ENCODE results near the gene IQCN. TPM values are rescaled to one million over a fixed set of nuclear protein-coding genes. Genes with fewer than 3 reads are reported as not detected.

Gene IQCN, protein sequence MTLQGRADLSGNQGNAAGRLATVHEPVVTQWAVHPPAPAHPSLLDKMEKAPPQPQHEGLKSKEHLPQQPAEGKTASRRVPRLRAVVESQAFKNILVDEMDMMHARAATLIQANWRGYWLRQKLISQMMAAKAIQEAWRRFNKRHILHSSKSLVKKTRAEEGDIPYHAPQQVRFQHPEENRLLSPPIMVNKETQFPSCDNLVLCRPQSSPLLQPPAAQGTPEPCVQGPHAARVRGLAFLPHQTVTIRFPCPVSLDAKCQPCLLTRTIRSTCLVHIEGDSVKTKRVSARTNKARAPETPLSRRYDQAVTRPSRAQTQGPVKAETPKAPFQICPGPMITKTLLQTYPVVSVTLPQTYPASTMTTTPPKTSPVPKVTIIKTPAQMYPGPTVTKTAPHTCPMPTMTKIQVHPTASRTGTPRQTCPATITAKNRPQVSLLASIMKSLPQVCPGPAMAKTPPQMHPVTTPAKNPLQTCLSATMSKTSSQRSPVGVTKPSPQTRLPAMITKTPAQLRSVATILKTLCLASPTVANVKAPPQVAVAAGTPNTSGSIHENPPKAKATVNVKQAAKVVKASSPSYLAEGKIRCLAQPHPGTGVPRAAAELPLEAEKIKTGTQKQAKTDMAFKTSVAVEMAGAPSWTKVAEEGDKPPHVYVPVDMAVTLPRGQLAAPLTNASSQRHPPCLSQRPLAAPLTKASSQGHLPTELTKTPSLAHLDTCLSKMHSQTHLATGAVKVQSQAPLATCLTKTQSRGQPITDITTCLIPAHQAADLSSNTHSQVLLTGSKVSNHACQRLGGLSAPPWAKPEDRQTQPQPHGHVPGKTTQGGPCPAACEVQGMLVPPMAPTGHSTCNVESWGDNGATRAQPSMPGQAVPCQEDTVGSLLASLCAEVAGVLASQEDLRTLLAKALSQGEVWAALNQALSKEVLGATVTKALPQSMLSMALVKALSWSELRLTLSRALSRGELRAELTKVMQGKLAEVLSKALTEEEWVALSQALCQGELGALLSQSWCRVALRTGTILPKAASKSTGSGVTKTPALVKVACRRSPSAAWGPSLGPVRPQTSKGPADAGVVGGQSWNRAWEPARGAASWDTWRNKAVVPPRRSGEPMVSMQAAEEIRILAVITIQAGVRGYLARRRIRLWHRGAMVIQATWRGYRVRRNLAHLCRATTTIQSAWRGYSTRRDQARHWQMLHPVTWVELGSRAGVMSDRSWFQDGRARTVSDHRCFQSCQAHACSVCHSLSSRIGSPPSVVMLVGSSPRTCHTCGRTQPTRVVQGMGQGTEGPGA (N-terminal part only)
- total RNA-seq (10 to 100 TPM in 3 of 7 donors, 1 to 10 TPM in 4; 4.7 to 17.1 (median 8.6) TPM), polyA plus RNA-seq (10 to 100 TPM in 1 of 3 donors, 1 to 10 TPM in 2; 1.4 to 15.6 (median 7.8) TPM)
- long read RNA-seq, donor 1, full-length matches to known transcripts = 3 of 3 reads
- long read RNA-seq, donor 1, partial matches to known transcripts = 0 of 3 reads
- long read RNA-seq, donor 1, other reads (novel, unspliced or antisense) = 0 of 3 reads
- long read RNA-seq, donor 2, full-length matches to known transcripts = 2 of 2 reads
- long read RNA-seq, donor 2, partial matches to known transcripts = 0 of 2 reads
- long read RNA-seq, donor 2, other reads (novel, unspliced or antisense) = 0 of 2 reads

DNA sequence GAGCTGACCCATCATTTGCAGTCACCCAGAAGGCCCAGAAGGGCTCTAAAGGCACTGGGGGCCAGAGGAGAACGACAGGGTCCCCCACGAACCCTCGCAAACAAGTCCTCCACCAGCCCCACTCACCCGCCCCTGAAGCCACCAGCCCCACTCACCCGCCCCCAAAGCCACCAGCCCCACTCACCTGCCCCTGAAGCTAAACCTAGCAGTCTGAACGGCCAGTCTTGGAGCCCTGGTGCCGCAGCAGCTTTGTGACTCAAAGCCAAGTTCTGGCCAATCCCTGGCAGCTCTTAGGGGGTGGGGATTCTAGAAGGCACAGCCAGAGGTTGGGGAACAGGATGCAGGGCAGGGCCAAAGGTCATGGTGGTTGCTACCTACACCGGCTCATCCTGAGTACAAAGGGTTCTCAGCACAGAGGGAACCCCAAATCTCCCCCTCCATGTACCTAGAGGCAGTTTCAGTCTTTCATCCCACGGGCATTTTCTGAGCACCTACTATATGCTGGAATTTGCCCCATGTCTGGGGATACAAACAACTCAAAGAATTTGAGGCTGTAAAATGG, at the start of gene IQCN:
TSS of gene IQCN (minus strand) at position 234 of the 562 bp plus-strand sequence. CDS start 4,974 bp downstream, outside the sequence.
- Histone ChIP-seq H3K4me3 (peak within 1 kb of the TSS in 1 of 8 donors; percentile 19), H3K36me3 (peaks cover 0 to 62% (median 15%) of the 10 kb centered on the region in 6 donors), H3K4me1 (peaks cover 35 to 67% (median 55%) of the 10 kb centered on the region in 6 donors), H3K27ac (peak within 1 kb of the TSS in 7 of 8 donors; percentile 46 to 73 (median 67)), H3K27me3 (replicated peaks in 1 of 7) (no peaks in the 10 kb centered on the region), H3K9me3 (no peaks in the 10 kb centered on the region)
- DNase-seq = no peak
- 75 to 82% (median 79%) methylated on average over 3 to 9 of the region's 9 CpGs for WGBS, 5 donors
- TF ChIP-seq POLR2AphosphoS5 (IDR thresholded peaks at IDR 0.05) (peak in 1 of 3 donors; percentile 8), POLR2A (IDR thresholded peaks at IDR 0.05) (no peak)
- intact Hi-C loops (cut with DNase I; ENCODE audit: low total_unique reads) = no loop called here

DNA sequence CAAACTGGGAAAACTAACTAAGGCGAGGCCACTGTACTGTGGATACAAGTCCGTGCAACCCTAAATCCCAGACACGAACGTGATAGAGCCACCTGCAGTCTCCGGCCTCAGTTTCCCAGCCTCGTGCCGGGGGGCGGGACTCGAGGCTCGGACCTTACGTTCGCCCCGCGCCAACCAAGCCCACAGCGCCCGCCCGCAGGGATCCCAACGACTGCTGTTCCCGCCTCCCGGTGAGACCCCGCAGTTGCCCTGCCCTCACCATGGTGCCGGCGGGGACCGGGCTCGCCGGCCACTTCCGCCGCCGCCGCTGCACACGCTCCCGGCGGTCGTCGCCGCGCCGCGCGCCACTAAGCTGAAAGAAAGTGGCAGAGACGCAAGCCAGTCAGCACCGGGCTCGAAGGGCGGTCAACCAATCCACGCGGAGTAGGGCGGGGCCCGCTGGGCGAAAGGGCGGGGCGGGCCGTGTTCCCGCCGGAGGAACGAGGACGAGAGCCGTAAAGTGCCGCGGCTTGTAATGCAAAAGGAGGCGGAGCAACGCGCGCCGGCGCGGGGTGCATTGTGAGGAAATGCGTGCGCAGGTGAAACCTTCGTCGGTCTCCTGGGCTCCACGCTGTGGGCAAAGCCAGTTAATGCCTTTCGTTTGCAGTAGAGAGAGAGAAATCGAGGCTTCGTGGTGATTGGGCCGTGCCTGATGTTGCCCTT, 48.7 kb upstream of the IQCN start, which contains the start of gene LSM4:
TSS of gene LSM4 (minus strand) at position 318 of the 702 bp plus-strand sequence. CDS start at position 262, 56 bp downstream.
- WGBS, 5 donors = 0 to 1% (median 0%) methylated on average over 64 to 75 of the region's 75 CpGs
- H3K4me3 ChIP-seq = peak within 1 kb of the TSS; percentile 67 to 90 (median 74)
- TF ChIP-seq, protein P1, sequence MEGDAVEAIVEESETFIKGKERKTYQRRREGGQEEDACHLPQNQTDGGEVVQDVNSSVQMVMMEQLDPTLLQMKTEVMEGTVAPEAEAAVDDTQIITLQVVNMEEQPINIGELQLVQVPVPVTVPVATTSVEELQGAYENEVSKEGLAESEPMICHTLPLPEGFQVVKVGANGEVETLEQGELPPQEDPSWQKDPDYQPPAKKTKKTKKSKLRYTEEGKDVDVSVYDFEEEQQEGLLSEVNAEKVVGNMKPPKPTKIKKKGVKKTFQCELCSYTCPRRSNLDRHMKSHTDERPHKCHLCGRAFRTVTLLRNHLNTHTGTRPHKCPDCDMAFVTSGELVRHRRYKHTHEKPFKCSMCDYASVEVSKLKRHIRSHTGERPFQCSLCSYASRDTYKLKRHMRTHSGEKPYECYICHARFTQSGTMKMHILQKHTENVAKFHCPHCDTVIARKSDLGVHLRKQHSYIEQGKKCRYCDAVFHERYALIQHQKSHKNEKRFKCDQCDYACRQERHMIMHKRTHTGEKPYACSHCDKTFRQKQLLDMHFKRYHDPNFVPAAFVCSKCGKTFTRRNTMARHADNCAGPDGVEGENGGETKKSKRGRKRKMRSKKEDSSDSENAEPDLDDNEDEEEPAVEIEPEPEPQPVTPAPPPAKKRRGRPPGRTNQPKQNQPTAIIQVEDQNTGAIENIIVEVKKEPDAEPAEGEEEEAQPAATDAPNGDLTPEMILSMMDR (IDR thresholded peaks at IDR 0.05 in 8 of 11, conservative IDR thresholded peaks at IDR 0.05 in 3 of 11) = peak in 9 of 11 experiments; percentile 16 to 67 (median 49)
- TF ChIP-seq POLR2A (IDR thresholded peaks at IDR 0.05) (peak; percentile 5 to 71 (median 18)), POLR2AphosphoS5 (IDR thresholded peaks at IDR 0.05) (peak; percentile 94 to 97 (median 95))
- no peaks in the 10 kb centered on the region for H3K27me3 ChIP-seq (replicated peaks in 1 of 7)
- no peaks in the 10 kb centered on the region for H3K9me3 ChIP-seq
- peaks cover 0 to 5% (median 0%) of the 10 kb centered on the region in 6 donors for H3K36me3 ChIP-seq
- H3K4me1 ChIP-seq = peaks cover 54 to 66% (median 61%) of the 10 kb centered on the region in 6 donors
- DNase-seq = peak; percentile 99
- H3K27ac ChIP-seq = peak within 1 kb of the TSS; percentile 87 to 96 (median 94)
- intact Hi-C loops (cut with DNase I; ENCODE audit: low total_unique reads) = no loop called here

DNA sequence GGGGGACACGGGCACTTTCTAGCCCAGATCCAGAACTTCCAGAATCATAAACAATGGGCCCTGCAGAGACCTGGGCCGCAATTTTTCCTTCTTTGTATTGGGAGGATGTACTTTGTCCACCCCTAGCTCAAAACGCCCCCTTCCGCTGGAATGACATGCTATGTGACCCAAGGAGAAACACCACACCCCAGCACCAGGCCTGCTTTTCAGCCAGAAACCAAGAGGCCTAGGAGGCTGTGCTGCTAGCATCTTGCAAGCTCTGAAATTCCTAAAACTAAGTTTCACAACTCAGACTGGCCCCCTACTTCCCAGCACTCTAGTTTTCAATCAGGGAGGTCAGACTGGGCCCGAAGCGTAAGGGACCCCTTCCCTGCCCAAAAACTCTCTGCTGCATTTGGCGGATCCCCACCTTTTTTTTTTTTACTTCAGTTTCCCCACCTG, 48.1 kb upstream of the IQCN start:
- no peak for DNase-seq
- H3K36me3 ChIP-seq = peaks cover 0 to 5% (median 0%) of the 10 kb centered on the region in 6 donors
- intact Hi-C loops (cut with DNase I; ENCODE audit: low total_unique reads) = no loop called here
- WGBS, 5 donors = 1 to 3% (median 2%) methylated on average over 7 of the region's 7 CpGs
- H3K4me3 ChIP-seq = peak overlapping the region; percentile 67 to 90 (median 74)
- peaks cover 59 to 70% (median 67%) of the 10 kb centered on the region in 6 donors for H3K4me1 ChIP-seq
- H3K9me3 ChIP-seq = no peaks in the 10 kb centered on the region
- H3K27ac ChIP-seq = peak overlapping the region; percentile 87 to 96 (median 94)
- TF ChIP-seq POLR2A (IDR thresholded peaks at IDR 0.05) = no peak
- TF ChIP-seq, protein P1 (IDR thresholded peaks at IDR 0.05 in 8 of 11, conservative IDR thresholded peaks at IDR 0.05 in 3 of 11) = peak in 1 of 11 experiments; percentile 17
- no peaks in the 10 kb centered on the region for H3K27me3 ChIP-seq (replicated peaks in 1 of 7)

All from spleen (tissue), 13 donors.